ENCODE results near the gene MAGEB17. TPM values are rescaled to one million over a fixed set of nuclear protein-coding genes. Genes with fewer than 3 reads are reported as not detected.
"Not testable (repeated sequence)": the region's sequence is repeated elsewhere in the genome, so short reads cannot be mapped to it uniquely, and the experiment has no call there.

Gene MAGEB17
- total RNA-seq, 4 donors from 2014 or later = 1.6 TPM; not detected in 3

DNA sequence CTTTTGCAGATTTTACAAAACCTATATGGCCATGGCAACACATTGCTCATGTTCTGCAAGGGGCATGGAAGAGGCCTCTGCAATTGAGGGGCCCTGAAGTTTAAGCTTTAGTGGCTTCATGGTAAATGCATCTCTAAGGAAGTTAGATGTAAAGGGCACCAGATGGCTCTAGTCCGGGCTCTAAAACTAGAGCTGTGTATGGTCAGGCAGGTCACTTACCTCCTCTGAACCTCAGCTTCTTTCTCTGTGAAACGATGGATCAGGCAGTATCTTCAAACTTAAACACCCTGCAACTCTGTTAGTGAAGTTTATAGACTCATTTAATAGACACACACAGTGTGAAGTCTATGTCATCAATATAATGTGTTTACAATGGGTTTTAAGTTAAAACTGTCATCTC lies 10.0 kb downstream of the MAGEB17 start:
- in situ Hi-C loops (cut with MboI; ENCODE audit: low pct_ligation_motif_present in 1 of 4, low pct_unique_long_range_greater_than_20kb in 1 of 4, low sequenced_read_pairs in 3 of 4) = no loop called here
- intact Hi-C loops (cut with DNase I; ENCODE audit: low total_unique reads) = no loop called here
- Histone ChIP-seq H3K36me3 (no peaks in the 10 kb centered on the region), H3K4me3 (no peak overlapping the region), H3K27me3 (no peaks in the 10 kb centered on the region), H3K4me1 (no peaks in the 10 kb centered on the region), H3K27ac (no peak overlapping the region), H3K9me3 (no peaks in the 10 kb centered on the region)
- TF ChIP-seq POLR2AphosphoS5 (IDR thresholded peaks at IDR 0.05) = no peak
- TF ChIP-seq EP300 (IDR thresholded peaks at IDR 0.05; ENCODE audit: low read depth) = no peak
- TF ChIP-seq, protein P1, sequence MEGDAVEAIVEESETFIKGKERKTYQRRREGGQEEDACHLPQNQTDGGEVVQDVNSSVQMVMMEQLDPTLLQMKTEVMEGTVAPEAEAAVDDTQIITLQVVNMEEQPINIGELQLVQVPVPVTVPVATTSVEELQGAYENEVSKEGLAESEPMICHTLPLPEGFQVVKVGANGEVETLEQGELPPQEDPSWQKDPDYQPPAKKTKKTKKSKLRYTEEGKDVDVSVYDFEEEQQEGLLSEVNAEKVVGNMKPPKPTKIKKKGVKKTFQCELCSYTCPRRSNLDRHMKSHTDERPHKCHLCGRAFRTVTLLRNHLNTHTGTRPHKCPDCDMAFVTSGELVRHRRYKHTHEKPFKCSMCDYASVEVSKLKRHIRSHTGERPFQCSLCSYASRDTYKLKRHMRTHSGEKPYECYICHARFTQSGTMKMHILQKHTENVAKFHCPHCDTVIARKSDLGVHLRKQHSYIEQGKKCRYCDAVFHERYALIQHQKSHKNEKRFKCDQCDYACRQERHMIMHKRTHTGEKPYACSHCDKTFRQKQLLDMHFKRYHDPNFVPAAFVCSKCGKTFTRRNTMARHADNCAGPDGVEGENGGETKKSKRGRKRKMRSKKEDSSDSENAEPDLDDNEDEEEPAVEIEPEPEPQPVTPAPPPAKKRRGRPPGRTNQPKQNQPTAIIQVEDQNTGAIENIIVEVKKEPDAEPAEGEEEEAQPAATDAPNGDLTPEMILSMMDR (IDR thresholded peaks at IDR 0.05) = no peak
- TF ChIP-seq POLR2A (IDR thresholded peaks at IDR 0.05) = no peak
- DNase-seq = no peak
- 42% methylated on average over 2 of the region's 2 CpGs; no CpG with 5 or more reads in 1 of the 2 donors for WGBS, 2 donors (ENCODE audit: low coverage in 1 of 2)

DNA sequence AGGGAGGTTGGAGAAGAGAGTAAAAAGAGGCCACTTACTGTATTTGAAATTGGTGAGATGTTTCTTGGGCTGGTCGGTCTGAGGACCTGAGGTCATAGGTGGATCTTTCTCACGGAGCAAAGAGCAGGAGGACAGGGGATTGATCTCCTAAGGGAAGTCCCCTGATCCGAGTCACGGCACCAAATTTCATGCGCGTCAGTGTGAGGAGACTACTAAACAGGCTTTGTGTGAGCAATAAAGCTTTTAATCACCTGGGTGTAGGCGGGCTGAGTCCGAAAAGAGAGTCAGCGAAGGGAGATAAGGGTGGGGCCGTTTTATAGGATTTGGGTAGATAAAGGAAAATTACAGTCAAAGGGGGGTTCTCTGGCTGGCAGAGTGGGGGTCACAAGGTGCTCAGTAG lies 16.6 kb downstream of the MAGEB17 start:
- intact Hi-C loops (cut with DNase I; ENCODE audit: low total_unique reads) = not testable (repeated sequence)
- WGBS, 2 donors (ENCODE audit: low coverage in 1 of 2) = 48 to 55% methylated on average over 5 to 10 of the region's 10 CpGs

DNA sequence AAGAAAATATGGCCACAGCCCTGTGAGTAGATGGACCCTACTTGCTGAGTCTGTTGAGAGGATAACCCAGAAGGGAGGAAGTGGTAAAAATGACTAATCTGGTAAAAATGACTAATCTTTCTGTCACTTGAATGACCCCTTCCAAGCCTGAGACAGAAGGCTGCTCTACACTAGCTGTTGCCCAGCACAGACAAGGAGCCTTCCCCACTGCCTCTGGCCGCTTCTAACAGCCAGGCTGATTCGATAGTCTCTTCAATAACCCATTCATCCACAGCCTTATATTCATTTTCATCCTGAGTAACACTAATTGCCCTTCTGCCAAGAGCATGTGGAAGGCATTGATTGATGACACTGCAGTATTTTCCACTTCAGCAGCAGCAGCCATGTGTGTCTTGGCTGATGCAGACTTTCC lies 18.4 kb downstream of the MAGEB17 start:
- TF ChIP-seq EP300 (IDR thresholded peaks at IDR 0.05; ENCODE audit: low read depth) (no peak), POLR2A (IDR thresholded peaks at IDR 0.05) (no peak), POLR2AphosphoS5 (IDR thresholded peaks at IDR 0.05) (no peak)
- TF ChIP-seq, protein P1 (IDR thresholded peaks at IDR 0.05) = no peak
- H3K27me3 ChIP-seq = no peaks in the 10 kb centered on the region
- H3K9me3 ChIP-seq = no peaks in the 10 kb centered on the region
- in situ Hi-C loops (cut with MboI; ENCODE audit: low pct_ligation_motif_present in 1 of 4, low pct_unique_long_range_greater_than_20kb in 1 of 4, low sequenced_read_pairs in 3 of 4) = no loop called here
- 80% methylated on average over 2 of the region's 2 CpGs; no CpG with 5 or more reads in 1 of the 2 donors for WGBS, 2 donors (ENCODE audit: low coverage in 1 of 2)
- intact Hi-C loops (cut with DNase I; ENCODE audit: low total_unique reads) = no loop called here
- no peak overlapping the region for H3K4me3 ChIP-seq
- no peaks in the 10 kb centered on the region for H3K36me3 ChIP-seq
- DNase-seq = no peak
- H3K4me1 ChIP-seq = no peaks in the 10 kb centered on the region
- H3K27ac ChIP-seq = no peak overlapping the region

More for the DNA sequence above, 16.6 kb downstream of the MAGEB17 start:
- DNase-seq = peak; percentile 16
- H3K27me3 ChIP-seq; H3K4me1 ChIP-seq; H3K36me3 ChIP-seq; H3K4me3 ChIP-seq; H3K27ac ChIP-seq; in situ Hi-C loops (cut with MboI; ENCODE audit: low pct_ligation_motif_present in 1 of 4, low pct_unique_long_range_greater_than_20kb in 1 of 4, low sequenced_read_pairs in 3 of 4); H3K9me3 ChIP-seq: not testable (repeated sequence)

DNA sequence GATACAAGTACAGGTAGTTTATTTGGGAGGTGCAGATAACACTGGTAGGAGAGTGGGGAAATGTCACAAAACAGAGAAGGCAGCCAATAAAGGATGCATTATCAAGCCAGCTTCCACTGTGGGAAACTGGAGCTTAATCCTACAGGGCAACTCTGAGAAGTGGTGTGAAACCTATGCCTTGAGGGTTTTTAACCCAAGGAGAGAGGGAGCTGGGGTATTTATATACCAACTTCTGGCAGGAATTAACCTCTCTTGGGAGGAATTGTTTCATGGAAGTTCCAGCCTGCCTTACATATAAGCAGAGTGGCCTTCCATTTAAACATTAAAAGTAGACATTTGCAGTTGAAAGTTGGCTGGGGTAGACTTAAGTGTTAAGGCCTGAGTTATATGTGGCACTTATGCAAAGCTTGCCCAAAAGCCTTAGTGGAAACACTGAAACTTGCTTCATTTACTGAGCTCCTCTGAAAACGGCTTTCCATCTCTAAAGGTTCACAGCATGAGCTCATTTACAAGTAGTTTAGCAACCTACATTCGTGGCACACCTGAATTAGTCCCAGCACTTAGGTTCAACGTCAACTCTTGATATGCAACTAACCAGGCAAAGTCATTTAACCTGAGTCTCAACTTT lies 19.2 kb downstream of the MAGEB17 start:
- no peak for DNase-seq
- Histone ChIP-seq H3K27me3 (no peaks in the 10 kb centered on the region), H3K4me3 (no peak overlapping the region), H3K4me1 (no peaks in the 10 kb centered on the region), H3K36me3 (no peaks in the 10 kb centered on the region), H3K9me3 (no peaks in the 10 kb centered on the region), H3K27ac (no peak overlapping the region)
- TF ChIP-seq POLR2A (IDR thresholded peaks at IDR 0.05) (no peak), EP300 (IDR thresholded peaks at IDR 0.05; ENCODE audit: low read depth) (no peak), POLR2AphosphoS5 (IDR thresholded peaks at IDR 0.05) (no peak)
- TF ChIP-seq, protein P1 (IDR thresholded peaks at IDR 0.05) = no peak
- in situ Hi-C loops (cut with MboI; ENCODE audit: low pct_ligation_motif_present in 1 of 4, low pct_unique_long_range_greater_than_20kb in 1 of 4, low sequenced_read_pairs in 3 of 4) = no loop called here
- intact Hi-C loops (cut with DNase I; ENCODE audit: low total_unique reads) = no loop called here
- 58% methylated on average over 3 of the region's 3 CpGs; no CpG with 5 or more reads in 1 of the 2 donors for WGBS, 2 donors (ENCODE audit: low coverage in 1 of 2)

Measured in transverse colon (tissue), 4 donors.